HepG2 (cell line): ENCODE measurements around the gene VENTX. TPM values are rescaled to one million over a fixed set of nuclear protein-coding genes. Genes with fewer than 3 reads are reported as not detected.

Source experiments
- ATAC-seq: fragments of 200-7000 bp; cut with Tn5 transposase; 3 replicates; pipeline ENCODE4 v1.9.1; 2020; ENCODE audit warnings: mild to moderate bottlenecking, moderate library complexity
- BruUV-seq: library from RNA; stranded (reverse); fragments of 400-500 nt; replicated peaks from 2 replicates; lab custom pipeline; 2021; lab: Mats Ljungman, UMichigan
- CTCF ChIA-PET: fragments of 300-600 bp; formaldehyde crosslinking; extraction: SDS; loops from one replicate; lab custom pipeline; 2021; ENCODE audit warnings: low total read pairs, inconsistent platforms, low intra/inter-chr PET ratio; lab: Yijun Ruan, JAX
- POLR2A ChIA-PET: fragments of 350-600 bp; sonication (Branson Sonifier 250); formaldehyde crosslinking; loops from one replicate; lab custom pipeline; 2020; ENCODE audit warnings: antibody characterized with exemption, inconsistent platforms; lab: Yijun Ruan, JAX
- DNase-seq: peaks from one replicate; pipeline ENCODE4 v3.0.0-alpha.2; 2015; ENCODE audit warnings: low spot score
- FAIRE-seq: peaks from 3 replicates; lab custom pipeline; 2011; peaks lifted over from hg19 to GRCh38; lab: Jason Lieb, UNC
- H2AFZ ChIP-seq: one replicate; pipeline ENCODE4 v1.6.1; 2011; ENCODE audit warnings: low read length, inconsistent platforms
- H3K27ac ChIP-seq: fragments of 300-600 bp; 3 replicates; pipeline ENCODE4 v1.8.0; 2011; ENCODE audit warnings: mixed run types, mild to moderate bottlenecking, mixed read lengths, low read length, inconsistent platforms; ENCODE audit not compliant: insufficient read depth; ENCODE audit errors: extremely low read length
- H3K27me3 ChIP-seq, 2 experiments: fragments of 200-600 bp in 1 of 2; 2 replicates in 1 of 2; 3 replicates in 1 of 2; pipeline versions ENCODE4 v1.6.0 to v1.8.0; 2011; ENCODE audit warnings: low read length in 2 of 2, mild to moderate bottlenecking in 2 of 2, moderate library complexity in 2 of 2, inconsistent platforms in 1 of 2; ENCODE audit not compliant: insufficient read depth in 2 of 2, control insufficient read depth in 1 of 2
- H3K36me3 ChIP-seq, 2 experiments: fragments of 200-600 bp in 1 of 2; replicated peaks in 1 of 2; 2 replicates in 1 of 2; 3 replicates in 1 of 2; pipeline versions ENCODE4 v1.5.1 to v1.8.0; 2011; ENCODE audit warnings: low read length in 2 of 2, inconsistent platforms in 1 of 2; ENCODE audit not compliant: insufficient read depth in 2 of 2, control insufficient read depth in 1 of 2
- H3K4me1 ChIP-seq: 2 replicates; pipeline ENCODE4 v1.5.1; 2012; ENCODE audit warnings: low read length, inconsistent platforms; ENCODE audit not compliant: insufficient read depth
- H3K4me2 ChIP-seq: 2 replicates; pipeline ENCODE4 v1.6.0; 2011; ENCODE audit warnings: low read depth, low read length, inconsistent platforms
- H3K4me3 ChIP-seq, 3 experiments: fragments of 200-600 bp in 1 of 3; sonication (generic), shearing (Covaris generic) in 1 of 3; replicated peaks in 1 of 3; 2 replicates each; pipeline ENCODE4 v1.5.1; 2011 to 2016; ENCODE audit warnings: low read length in 3 of 3, inconsistent platforms in 2 of 3, low read depth in 2 of 3, mild to moderate bottlenecking in 2 of 3, control low read depth in 1 of 3, mixed read lengths in 1 of 3; ENCODE audit not compliant: insufficient read depth in 1 of 3
- H3K79me2 ChIP-seq: one replicate; pipeline ENCODE4 v1.6.1; 2011; ENCODE audit warnings: low read length, inconsistent platforms; ENCODE audit not compliant: insufficient read depth
- H3K9ac ChIP-seq: 2 replicates; pipeline ENCODE4 v1.6.0; 2011; ENCODE audit warnings: mild to moderate bottlenecking, low read depth, low read length, inconsistent platforms; ENCODE audit not compliant: insufficient read depth
- H3K9me3 ChIP-seq: 2 replicates; pipeline ENCODE4 v1.5.1; 2012; ENCODE audit warnings: mild to moderate bottlenecking, low read length
- H4K20me1 ChIP-seq: 2 replicates; pipeline ENCODE4 v1.6.0; 2011; ENCODE audit warnings: inconsistent platforms, mild to moderate bottlenecking, low read length, moderate library complexity; ENCODE audit not compliant: insufficient read depth
- CEBPB ChIP-seq: IDR thresholded peaks from 2 replicates; pipeline ENCODE4 v1.6.1; 2011; ENCODE audit warnings: low read depth, low read length, improper control_type of control experiment, borderline replicate concordance
- HMG20B ChIP-seq: conservative IDR thresholded peaks from 2 replicates; pipeline ENCODE4 v1.6.1; 2016; ENCODE audit warnings: missing genetic modification reagents, missing compliant biosample characterization
- MTA1 ChIP-seq: sonication (generic); formaldehyde crosslinking; IDR thresholded peaks from 2 replicates; pipeline ENCODE4 v1.4.0; 2020; ENCODE audit warnings: missing genetic modification reagents, mild to moderate bottlenecking, borderline replicate concordance
- NONO ChIP-seq, 2 experiments: fragments of 450-650 bp in 1 of 2; sonication (generic) in 1 of 2; formaldehyde crosslinking in 1 of 2; IDR thresholded peaks in 1 of 2; conservative IDR thresholded peaks in 1 of 2; 2 replicates each; pipeline versions ENCODE4 v1.6.1 to v1.8.0; 2017 to 2022; ENCODE audit warnings: mild to moderate bottlenecking in 1 of 2, missing genetic modification reagents in 1 of 2, moderate library complexity in 1 of 2
- SAP130 ChIP-seq: IDR thresholded peaks from 2 replicates; pipeline ENCODE4 v1.6.1; 2016; ENCODE audit warnings: low read depth
- SPEN ChIP-seq: sonication (generic); formaldehyde crosslinking; IDR thresholded peaks from 2 replicates; pipeline ENCODE4 v1.5.1; 2020; ENCODE audit warnings: low read depth, mild to moderate bottlenecking, missing genetic modification reagents
- SRSF9 ChIP-seq: fragments of 200-400 bp; formaldehyde crosslinking; IDR thresholded peaks from 2 replicates; pipeline ENCODE4 v1.6.1; 2018; ENCODE audit warnings: borderline replicate concordance, mild to moderate bottlenecking, low read depth, low read length; ENCODE audit not compliant: insufficient read depth, poor library complexity, severe bottlenecking
- ZBTB42 ChIP-seq: sonication (generic); formaldehyde crosslinking; IDR thresholded peaks from 2 replicates; pipeline ENCODE4 v1.5.0; 2020; ENCODE audit warnings: mild to moderate bottlenecking, missing genetic modification reagents
- ZKSCAN1 ChIP-seq: fragments of 150-350 bp; IDR thresholded peaks from 2 replicates; pipeline ENCODE4 v1.6.1; 2014; ENCODE audit warnings: low read length
- ZNF225 ChIP-seq: sonication (generic); formaldehyde crosslinking; IDR thresholded peaks from 2 replicates; pipeline ENCODE4 v1.4.0; 2020; ENCODE audit warnings: mild to moderate bottlenecking, missing genetic modification reagents
- ZNF670 ChIP-seq: sonication (generic); formaldehyde crosslinking; IDR thresholded peaks from 2 replicates; pipeline ENCODE4 v1.8.0; 2022; ENCODE audit warnings: mild to moderate bottlenecking, missing genetic modification reagents, borderline replicate concordance
- ZNF792 ChIP-seq: IDR thresholded peaks from 2 replicates; pipeline ENCODE4 v1.6.1; 2016
- WGBS: methylation state at CpG from one replicate; pipeline ENCODE4 v1.1.6; 2017; ENCODE audit warnings: low lambda C conversion rate; 5-methylcytosine and 5-hydroxymethylcytosine counted together
- in situ Hi-C: cut with HindIII; loops from 2 replicates; pipeline ENCODE4 v1.10.0; 2017; ENCODE audit warnings: low pct_unique_long_range_greater_than_20kb; ENCODE audit not compliant: extremely low pct_ligation_motif_present
- intact Hi-C: fragments of 100-400 bp; cut with micrococcal nuclease; formaldehyde crosslinking; loops from one replicate; pipeline ENCODE4 v1.10.0; 2022; ENCODE audit not compliant: unreplicated experiment
- polyA plus RNA-seq, 8 experiments: library from polyadenylated mRNA; depleted of rRNA in 3 of 8; stranded (reverse) in 7 of 8; unstranded in 1 of 8; fragments of >200 nt; fragmentation: Illumina TruSeq in 4 of 8; extraction: Trizol in 4 of 8; gene quantifications; 2 replicates each; pipeline versions ENCODE4 v1.2.1 to v1.2.3, GENCODE V29; 2011 to 2016; ENCODE audit warnings: low read depth in 4 of 8, missing spikeins in 1 of 8, mixed read lengths in 1 of 8; ENCODE audit not compliant: insufficient read depth in 1 of 8
- total RNA-seq, 5 experiments: library from RNA; depleted of rRNA; stranded (reverse); fragments of >200 nt; fragmentation: Illumina TruSeq; extraction: Trizol; gene quantifications; 2 replicates each; pipeline ENCODE4 v1.2.3, GENCODE V29; 2016; ENCODE audit warnings: low read depth in 1 of 5
- TF ChIP-seq, protein P1 (sequence below): IDR thresholded peaks from 2 replicates; pipeline ENCODE4 v1.6.1; 2018; ENCODE audit warnings: missing genetic modification reagents
- TF ChIP-seq, protein P2 (sequence below): sonication (generic); formaldehyde crosslinking; IDR thresholded peaks from 2 replicates; pipeline ENCODE4 v1.4.0; 2020; ENCODE audit warnings: low read depth, mild to moderate bottlenecking, missing genetic modification reagents
- TF ChIP-seq, protein P3 (sequence below): sonication (generic); formaldehyde crosslinking; IDR thresholded peaks from 2 replicates; pipeline ENCODE4 v1.4.0; 2020; ENCODE audit warnings: missing genetic modification reagents
- TF ChIP-seq, protein P4 (sequence below): sonication (generic); formaldehyde crosslinking; IDR thresholded peaks from 2 replicates; pipeline ENCODE4 v1.4.0; 2020; ENCODE audit warnings: mild to moderate bottlenecking, missing genetic modification reagents, borderline replicate concordance

The VENTX gene
- total and polyA plus RNA-seq, 2 of the 13 experiments (the other 11 are each of a cell fraction or from before 2014, with no cell fraction given), result not detected

DNA sequence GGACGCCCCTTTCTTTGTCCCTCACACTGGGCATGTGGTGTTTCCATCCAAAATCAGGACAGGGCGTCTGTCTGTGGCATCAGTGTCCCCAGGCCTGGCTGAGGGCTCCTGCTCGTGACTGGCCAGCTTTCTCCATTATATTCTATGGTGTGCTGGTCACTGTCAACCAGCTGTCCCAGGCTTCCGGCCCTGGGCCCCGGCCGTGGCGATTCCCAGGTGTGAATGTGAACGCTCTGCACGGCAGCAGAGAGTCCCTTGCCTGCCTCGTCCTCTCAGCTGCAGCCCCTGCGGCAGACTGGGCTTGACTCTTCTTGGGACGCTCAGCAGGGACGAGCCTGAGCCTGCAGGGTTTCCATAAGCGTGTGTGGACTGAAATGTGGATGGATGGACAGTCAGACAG, 13.6 kb upstream of the VENTX start (continued):
- TF ChIP-seq SRSF9 (no peak), ZNF792 (CRISPR knock-in tag) (no peak), NONO (IDR thresholded peaks at IDR 0.05) (no peak), NONO (CRISPR knock-in tag; conservative IDR thresholded peaks at IDR 0.05) (no peak), ZBTB42 (no peak), SAP130 (CRISPR knock-in tag) (no peak), ZKSCAN1 (no peak)
- TF ChIP-seq, protein P1, sequence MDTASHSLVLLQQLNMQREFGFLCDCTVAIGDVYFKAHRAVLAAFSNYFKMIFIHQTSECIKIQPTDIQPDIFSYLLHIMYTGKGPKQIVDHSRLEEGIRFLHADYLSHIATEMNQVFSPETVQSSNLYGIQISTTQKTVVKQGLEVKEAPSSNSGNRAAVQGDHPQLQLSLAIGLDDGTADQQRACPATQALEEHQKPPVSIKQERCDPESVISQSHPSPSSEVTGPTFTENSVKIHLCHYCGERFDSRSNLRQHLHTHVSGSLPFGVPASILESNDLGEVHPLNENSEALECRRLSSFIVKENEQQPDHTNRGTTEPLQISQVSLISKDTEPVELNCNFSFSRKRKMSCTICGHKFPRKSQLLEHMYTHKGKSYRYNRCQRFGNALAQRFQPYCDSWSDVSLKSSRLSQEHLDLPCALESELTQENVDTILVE (CRISPR knock-in tag), result no peak

DNA sequence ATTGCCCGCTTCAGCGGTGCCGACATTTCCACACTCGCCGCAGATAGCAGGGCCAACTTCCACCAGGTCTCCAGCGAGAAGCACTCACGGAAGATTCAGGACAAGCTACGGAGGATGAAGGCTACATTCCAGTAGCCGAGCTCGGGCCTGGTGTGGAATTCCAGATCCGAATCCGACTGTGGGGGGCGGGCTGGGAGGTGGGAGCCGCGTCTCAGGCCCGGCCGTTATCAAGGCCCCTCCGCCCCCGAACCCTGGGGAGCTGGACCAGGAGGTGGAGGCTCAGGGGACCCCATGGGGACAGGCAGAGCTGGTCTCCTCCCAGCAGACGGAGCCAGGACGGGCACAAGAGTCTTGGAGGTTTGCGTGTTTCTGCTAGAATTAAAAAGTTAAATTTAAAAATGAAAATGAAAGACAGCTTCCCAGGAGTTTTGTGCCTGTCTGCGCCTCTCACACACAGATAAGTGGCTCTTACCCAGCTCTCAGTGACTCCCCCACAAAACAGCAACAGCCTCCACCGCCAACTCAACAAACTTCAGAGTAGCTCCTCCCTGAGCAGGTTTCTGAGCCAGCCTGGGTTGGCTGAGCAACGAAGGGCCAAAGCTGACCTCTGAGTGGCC, 12.8 kb upstream of the VENTX start:
- CTCF ChIA-PET, result no interaction called here
- no peak for FAIRE-seq

More for the DNA sequence above, 12.8 kb upstream of the VENTX start:
- Histone ChIP-seq H2AFZ (no peak overlapping the region), H4K20me1 (no peaks in the 10 kb centered on the region), H3K4me1 (no peaks in the 10 kb centered on the region), H3K9ac (no peak overlapping the region), H3K9me3 (no peaks in the 10 kb centered on the region), H3K27me3 (peaks cover 13 to 57% of the 10 kb centered on the region in 2 experiments), H3K36me3 (no peaks in the 10 kb centered on the region), H3K4me3 (no peak overlapping the region), H3K4me2 (no peak overlapping the region; the same call in 1 of the 2 replicates), H3K79me2 (no peaks in the 10 kb centered on the region), H3K27ac (no peak overlapping the region)
- WGBS, result 32% methylated on average over 22 of the region's 25 CpGs
- POLR2A ChIA-PET, result no interaction called here
- intact Hi-C loops, result no loop called here
- TF ChIP-seq, protein P2, sequence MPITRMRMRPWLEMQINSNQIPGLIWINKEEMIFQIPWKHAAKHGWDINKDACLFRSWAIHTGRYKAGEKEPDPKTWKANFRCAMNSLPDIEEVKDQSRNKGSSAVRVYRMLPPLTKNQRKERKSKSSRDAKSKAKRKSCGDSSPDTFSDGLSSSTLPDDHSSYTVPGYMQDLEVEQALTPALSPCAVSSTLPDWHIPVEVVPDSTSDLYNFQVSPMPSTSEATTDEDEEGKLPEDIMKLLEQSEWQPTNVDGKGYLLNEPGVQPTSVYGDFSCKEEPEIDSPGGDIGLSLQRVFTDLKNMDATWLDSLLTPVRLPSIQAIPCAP (CRISPR knock-in tag), result no peak
- TF ChIP-seq, protein P3, sequence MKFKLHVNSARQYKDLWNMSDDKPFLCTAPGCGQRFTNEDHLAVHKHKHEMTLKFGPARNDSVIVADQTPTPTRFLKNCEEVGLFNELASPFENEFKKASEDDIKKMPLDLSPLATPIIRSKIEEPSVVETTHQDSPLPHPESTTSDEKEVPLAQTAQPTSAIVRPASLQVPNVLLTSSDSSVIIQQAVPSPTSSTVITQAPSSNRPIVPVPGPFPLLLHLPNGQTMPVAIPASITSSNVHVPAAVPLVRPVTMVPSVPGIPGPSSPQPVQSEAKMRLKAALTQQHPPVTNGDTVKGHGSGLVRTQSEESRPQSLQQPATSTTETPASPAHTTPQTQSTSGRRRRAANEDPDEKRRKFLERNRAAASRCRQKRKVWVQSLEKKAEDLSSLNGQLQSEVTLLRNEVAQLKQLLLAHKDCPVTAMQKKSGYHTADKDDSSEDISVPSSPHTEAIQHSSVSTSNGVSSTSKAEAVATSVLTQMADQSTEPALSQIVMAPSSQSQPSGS (CRISPR knock-in tag), result no peak
- TF ChIP-seq, protein P4, sequence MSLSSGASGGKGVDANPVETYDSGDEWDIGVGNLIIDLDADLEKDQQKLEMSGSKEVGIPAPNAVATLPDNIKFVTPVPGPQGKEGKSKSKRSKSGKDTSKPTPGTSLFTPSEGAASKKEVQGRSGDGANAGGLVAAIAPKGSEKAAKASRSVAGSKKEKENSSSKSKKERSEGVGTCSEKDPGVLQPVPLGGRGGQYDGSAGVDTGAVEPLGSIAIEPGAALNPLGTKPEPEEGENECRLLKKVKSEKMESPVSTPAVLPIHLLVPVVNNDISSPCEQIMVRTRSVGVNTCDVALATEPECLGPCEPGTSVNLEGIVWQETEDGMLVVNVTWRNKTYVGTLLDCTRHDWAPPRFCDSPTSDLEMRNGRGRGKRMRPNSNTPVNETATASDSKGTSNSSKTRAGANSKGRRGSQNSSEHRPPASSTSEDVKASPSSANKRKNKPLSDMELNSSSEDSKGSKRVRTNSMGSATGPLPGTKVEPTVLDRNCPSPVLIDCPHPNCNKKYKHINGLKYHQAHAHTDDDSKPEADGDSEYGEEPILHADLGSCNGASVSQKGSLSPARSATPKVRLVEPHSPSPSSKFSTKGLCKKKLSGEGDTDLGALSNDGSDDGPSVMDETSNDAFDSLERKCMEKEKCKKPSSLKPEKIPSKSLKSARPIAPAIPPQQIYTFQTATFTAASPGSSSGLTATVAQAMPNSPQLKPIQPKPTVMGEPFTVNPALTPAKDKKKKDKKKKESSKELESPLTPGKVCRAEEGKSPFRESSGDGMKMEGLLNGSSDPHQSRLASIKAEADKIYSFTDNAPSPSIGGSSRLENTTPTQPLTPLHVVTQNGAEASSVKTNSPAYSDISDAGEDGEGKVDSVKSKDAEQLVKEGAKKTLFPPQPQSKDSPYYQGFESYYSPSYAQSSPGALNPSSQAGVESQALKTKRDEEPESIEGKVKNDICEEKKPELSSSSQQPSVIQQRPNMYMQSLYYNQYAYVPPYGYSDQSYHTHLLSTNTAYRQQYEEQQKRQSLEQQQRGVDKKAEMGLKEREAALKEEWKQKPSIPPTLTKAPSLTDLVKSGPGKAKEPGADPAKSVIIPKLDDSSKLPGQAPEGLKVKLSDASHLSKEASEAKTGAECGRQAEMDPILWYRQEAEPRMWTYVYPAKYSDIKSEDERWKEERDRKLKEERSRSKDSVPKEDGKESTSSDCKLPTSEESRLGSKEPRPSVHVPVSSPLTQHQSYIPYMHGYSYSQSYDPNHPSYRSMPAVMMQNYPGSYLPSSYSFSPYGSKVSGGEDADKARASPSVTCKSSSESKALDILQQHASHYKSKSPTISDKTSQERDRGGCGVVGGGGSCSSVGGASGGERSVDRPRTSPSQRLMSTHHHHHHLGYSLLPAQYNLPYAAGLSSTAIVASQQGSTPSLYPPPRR, result no peak
- TF ChIP-seq ZNF670 (CRISPR knock-in tag) (no peak), SPEN (CRISPR knock-in tag) (no peak), MTA1 (no peak), ZNF225 (no peak), HMG20B (no peak), CEBPB (no peak)
- DNase-seq (no peak), ATAC-seq (no peak)
- BruUV-seq, result no TSS peak
- in situ Hi-C loops, result no loop called here
